ENCODE measurements around the gene NR2F1-AS1.
"Not testable (repeated sequence)": the region's sequence is repeated elsewhere in the genome, so short reads cannot be mapped to it uniquely, and the experiment has no call there.

NR2F1-AS1 gene

DNA sequence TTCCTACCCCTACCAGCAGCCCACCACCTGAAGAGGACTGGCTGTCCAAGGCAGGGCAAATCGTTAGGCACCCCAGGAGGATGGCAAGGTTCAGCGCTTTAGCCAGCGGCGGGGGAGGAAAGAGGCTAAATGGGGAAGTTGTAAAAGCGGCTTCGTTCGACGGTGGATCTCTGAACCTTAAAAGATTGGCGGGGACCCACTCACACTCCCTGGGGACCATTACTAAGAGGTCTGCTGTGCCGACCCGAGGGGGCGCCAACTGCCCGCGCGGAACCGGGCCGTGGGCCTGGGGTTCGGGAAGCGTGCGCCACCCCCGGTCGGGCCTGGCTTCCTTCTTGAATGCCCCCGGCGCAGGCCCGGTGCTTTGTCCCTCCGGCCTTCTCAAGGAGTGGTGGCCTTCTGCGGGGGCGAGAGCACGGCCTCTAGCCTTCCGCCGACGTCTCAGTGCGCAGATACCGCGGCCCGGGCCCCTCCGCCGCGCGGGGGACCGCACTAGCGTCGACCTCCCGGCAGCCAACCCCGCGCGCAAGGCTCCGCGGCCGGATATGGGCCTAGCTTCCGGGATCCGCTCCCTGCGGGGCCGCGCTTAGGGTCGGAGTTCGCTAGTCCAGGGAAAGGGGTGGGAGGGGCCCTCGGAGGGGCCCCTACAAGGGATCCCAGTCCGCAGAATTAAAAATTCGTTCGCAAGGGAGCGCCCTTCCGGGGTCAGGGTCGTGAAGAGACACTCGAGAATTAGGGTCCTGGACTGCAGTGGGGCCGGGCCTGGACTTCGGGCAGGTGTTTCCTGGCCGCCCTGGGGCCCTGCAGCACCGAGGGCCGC is 10.5 kb downstream of the NR2F1-AS1 start:
- DNase-seq (ENCODE audit: low spot score in 2 of 2) (no peak), ATAC-seq (ENCODE audit: low read depth) (peak; percentile 54)
- no peak overlapping the region for H3K4me3 Mint-ChIP-seq
- peaks cover 4% of the 10 kb centered on the region for H3K4me1 Mint-ChIP-seq
- H3K27me3 Mint-ChIP-seq, result peaks cover 29% of the 10 kb centered on the region
- H3K36me3 Mint-ChIP-seq, result no peaks in the 10 kb centered on the region
- peaks cover 2% of the 10 kb centered on the region for H3K9me3 Mint-ChIP-seq
- H3K27ac Mint-ChIP-seq, result no peak overlapping the region

DNA sequence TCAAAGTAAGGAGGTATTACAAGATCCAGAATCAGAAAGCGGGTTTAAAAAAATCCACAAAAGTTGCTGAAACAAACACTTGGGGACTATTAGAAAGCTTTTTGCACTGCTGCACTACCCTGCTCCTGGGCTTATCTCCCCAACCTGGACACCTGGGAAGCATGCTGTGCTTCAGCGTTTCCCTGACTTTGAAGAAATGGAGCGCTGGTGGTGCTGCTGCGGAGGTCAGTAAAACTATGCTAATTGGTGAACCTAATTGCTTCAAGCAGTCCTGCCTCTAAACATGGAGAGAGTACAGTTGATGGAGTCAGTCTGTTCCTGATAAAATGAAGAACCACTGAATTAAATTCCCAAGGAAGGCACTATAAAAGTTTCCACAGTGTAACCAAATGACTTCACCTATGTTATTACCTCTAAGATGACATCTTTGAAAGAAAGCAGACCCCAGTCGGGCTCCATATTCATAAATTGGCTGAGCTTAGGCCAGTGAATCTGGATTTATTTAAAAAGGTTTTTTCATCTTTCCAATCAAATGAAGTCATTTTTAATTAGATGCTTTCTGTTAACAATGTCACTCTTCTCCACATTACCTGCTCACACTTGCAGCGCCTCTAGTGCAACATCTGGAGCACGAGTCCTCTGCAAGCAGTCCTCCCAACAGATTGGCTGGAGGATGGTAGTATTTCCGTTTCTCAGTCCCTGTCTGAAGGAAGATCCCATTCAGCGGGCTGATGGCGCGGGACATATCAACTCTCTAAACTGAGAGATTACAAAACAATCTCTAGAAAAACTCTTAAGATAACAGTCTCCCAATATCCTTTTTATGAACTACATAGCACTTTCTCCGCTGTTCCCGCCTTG is 11.5 kb downstream of the NR2F1-AS1 start:
- Mint-ChIP-seq H3K4me1 (peaks cover 3% of the 10 kb centered on the region), H3K4me3 (no peak overlapping the region), H3K27ac (no peak overlapping the region), H3K9me3 (peaks cover 2% of the 10 kb centered on the region), H3K27me3 (peaks cover 29% of the 10 kb centered on the region), H3K36me3 (no peaks in the 10 kb centered on the region)
- DNase-seq (ENCODE audit: low spot score in 2 of 2) (no peak), ATAC-seq (ENCODE audit: low read depth) (no peak)

DNA sequence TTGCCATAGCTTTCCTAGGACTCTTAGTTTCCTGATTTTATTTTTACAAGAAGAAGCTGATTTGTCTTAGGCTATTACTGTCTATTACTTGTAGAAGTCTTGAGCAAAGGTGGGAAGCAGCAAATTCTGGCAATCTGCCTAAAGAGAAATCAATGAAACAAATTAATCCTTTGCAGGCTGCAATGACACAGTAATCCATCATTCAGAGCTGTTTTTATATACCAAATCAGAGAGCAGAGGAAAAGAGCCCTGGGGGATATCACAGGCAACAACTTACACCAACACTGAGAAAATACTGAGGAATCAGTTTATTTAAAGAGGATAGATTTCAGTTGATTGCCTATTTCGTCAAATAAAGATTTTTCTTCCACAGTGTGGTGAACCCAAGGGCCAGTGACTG is 13.6 kb downstream of the NR2F1-AS1 start:
- peaks cover 3% of the 10 kb centered on the region for H3K4me1 Mint-ChIP-seq
- H3K36me3 Mint-ChIP-seq, result no peaks in the 10 kb centered on the region
- no peak overlapping the region for H3K4me3 Mint-ChIP-seq
- ATAC-seq (ENCODE audit: low read depth) (no peak), DNase-seq (ENCODE audit: low spot score in 2 of 2) (no peak)
- H3K9me3 Mint-ChIP-seq, result peaks cover 2% of the 10 kb centered on the region
- peaks cover 22% of the 10 kb centered on the region for H3K27me3 Mint-ChIP-seq
- H3K27ac Mint-ChIP-seq, result no peak overlapping the region

DNA sequence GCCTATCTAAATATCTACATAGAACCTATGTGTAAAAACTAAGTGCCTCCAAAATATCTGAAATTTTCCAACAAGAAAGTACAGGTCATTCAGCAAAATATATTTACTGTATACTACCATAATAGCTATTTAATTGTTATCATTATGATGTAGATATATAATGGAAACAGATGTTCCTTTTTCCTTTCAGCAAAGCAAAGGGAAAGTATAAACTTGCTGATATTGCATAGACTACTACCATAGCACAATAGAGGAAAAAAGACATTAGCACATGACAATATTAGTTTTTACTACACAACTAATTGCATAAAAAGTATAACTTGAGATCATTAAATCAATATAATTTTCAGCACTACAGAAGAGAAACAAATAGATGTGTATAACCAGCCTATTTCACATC is 14.9 kb downstream of the NR2F1-AS1 start:
- ATAC-seq (ENCODE audit: low read depth) (no peak), DNase-seq (ENCODE audit: low spot score in 2 of 2) (no peak)
- Mint-ChIP-seq H3K9me3 (no peaks in the 10 kb centered on the region), H3K27ac (no peak overlapping the region), H3K36me3 (no peaks in the 10 kb centered on the region), H3K27me3 (peaks cover 15% of the 10 kb centered on the region), H3K4me1 (peaks cover 3% of the 10 kb centered on the region), H3K4me3 (no peak overlapping the region)

DNA sequence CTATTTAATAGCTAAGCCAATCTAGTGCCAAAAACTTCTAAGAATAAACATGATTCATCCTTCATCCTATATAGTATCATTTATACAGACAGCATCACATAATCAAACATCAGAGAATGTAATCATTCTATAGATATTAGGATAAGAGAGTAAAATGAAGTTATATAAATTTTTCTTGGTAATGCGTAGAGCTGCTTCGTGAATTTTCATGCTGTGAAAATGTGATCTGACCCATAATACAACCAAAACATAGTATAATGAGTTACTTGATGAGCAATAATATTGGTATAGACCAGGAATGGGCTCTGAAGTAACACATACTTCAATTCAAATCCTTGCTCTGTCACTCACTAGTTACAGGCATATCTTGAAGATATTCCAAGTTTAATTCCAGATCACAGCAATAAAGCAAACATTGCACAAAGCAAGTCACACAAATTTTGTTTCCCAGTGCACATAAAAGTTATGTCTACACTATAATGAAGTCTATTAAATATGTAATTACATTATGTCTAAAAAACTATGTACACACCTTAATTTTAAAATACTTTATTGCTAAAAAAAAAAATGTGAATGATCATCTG is 23.9 kb downstream of the NR2F1-AS1 start:
- no peak overlapping the region for H3K27ac Mint-ChIP-seq
- no peak overlapping the region for H3K4me3 Mint-ChIP-seq
- peaks cover 2% of the 10 kb centered on the region for H3K9me3 Mint-ChIP-seq
- H3K27me3 Mint-ChIP-seq, result peaks cover under 1% of the 10 kb centered on the region
- DNase-seq (ENCODE audit: low spot score in 2 of 2) (no peak), ATAC-seq (ENCODE audit: low read depth) (no peak)
- no peaks in the 10 kb centered on the region for H3K36me3 Mint-ChIP-seq
- H3K4me1 Mint-ChIP-seq, result no peaks in the 10 kb centered on the region

DNA sequence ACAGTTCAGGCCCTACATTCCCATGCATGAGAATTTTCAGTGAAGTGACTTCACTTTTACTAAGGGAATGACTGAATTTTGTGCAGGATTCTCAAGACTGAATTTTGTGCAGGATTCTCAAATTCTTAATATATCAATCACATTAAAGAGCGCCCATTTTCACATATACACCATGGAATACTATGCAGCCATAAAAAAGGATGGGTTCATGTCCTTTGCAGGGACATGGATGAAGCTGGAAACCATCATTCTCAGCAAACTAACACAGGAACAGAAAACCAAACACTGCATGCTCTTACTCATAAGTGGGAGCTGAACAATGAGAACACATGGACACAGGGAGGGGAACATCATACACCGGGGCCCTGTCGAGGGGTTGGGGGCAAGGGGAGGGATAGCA is 31.4 kb downstream of the NR2F1-AS1 start:
- not testable (repeated sequence) for H3K27ac Mint-ChIP-seq; DNase-seq (ENCODE audit: low spot score in 2 of 2); H3K9me3 Mint-ChIP-seq; H3K4me1 Mint-ChIP-seq; H3K4me3 Mint-ChIP-seq; H3K27me3 Mint-ChIP-seq; H3K36me3 Mint-ChIP-seq; ATAC-seq (ENCODE audit: low read depth)

DNA sequence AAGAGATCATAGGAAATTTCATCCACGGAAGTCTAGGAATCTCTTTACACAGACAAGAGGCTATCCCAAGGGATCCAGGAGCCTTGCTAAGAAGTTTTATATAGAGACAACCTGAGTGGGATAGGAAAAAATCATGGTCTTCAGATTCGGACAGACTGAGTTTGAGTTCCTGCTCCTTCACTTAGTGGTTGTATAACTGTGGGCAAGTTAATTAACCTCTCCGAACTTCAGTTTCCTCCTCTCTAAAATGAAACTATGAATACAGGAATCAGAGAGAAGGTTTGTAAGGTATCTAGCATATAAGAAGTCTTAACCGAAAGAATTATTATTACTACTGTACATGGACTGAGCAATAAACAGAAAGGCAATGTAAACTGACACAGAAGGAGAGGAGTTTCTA is 35.1 kb downstream of the NR2F1-AS1 start:
- Mint-ChIP-seq H3K36me3 (no peaks in the 10 kb centered on the region), H3K27me3 (peaks cover 5% of the 10 kb centered on the region), H3K27ac (no peak overlapping the region), H3K4me1 (no peaks in the 10 kb centered on the region), H3K4me3 (no peak overlapping the region), H3K9me3 (no peaks in the 10 kb centered on the region)
- ATAC-seq (ENCODE audit: low read depth) (no peak), DNase-seq (ENCODE audit: low spot score in 2 of 2) (no peak)

DNA sequence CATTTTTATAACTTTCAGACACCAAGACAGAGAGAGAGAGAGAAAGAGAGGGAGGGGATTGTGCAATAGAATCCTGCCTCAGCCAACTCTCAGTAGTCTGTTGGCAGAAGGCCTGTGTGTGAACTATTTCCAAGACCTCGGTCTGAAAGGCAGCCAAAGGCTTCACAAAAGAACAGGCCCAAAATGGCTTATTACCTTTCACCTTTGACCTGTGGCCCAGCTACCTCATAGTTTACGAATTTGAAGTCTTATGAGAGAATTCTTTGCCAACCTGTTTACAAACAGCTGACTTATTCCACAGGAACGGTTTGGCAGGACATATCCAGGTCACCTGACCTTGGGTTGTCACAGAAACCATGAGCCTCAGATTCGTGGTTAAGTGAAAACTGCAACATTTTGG is 48.6 kb downstream of the NR2F1-AS1 start:
- H3K4me3 Mint-ChIP-seq, result no peak overlapping the region
- no peaks in the 10 kb centered on the region for H3K27me3 Mint-ChIP-seq
- peaks cover 15% of the 10 kb centered on the region for H3K9me3 Mint-ChIP-seq
- H3K36me3 Mint-ChIP-seq, result no peaks in the 10 kb centered on the region
- no peaks in the 10 kb centered on the region for H3K4me1 Mint-ChIP-seq
- H3K27ac Mint-ChIP-seq, result no peak overlapping the region
- ATAC-seq (ENCODE audit: low read depth) (no peak), DNase-seq (ENCODE audit: low spot score in 2 of 2) (no peak)

DNA sequence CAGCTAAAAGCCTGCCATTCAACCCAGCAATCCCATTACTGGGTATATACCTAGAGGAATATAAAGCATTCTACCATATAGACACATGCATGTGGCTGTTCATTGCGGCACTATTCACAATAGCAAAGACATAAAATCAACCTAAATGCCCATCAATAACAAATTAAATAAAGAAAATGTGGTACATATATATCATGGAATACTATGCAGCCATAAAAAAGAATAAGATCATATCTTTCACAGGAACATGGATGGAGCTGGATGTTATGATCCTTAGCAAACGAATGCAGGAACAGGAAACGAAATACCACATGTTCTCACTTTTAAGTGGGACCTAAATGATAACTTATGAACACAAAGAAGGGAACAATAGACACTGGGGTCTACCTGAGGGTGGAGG is 59.2 kb downstream of the NR2F1-AS1 start:
- H3K36me3 Mint-ChIP-seq; H3K27me3 Mint-ChIP-seq; ATAC-seq (ENCODE audit: low read depth); DNase-seq (ENCODE audit: low spot score in 2 of 2); H3K4me1 Mint-ChIP-seq; H3K27ac Mint-ChIP-seq; H3K4me3 Mint-ChIP-seq: not testable (repeated sequence)
- peaks cover 13% of the 10 kb centered on the region for H3K9me3 Mint-ChIP-seq

DNA sequence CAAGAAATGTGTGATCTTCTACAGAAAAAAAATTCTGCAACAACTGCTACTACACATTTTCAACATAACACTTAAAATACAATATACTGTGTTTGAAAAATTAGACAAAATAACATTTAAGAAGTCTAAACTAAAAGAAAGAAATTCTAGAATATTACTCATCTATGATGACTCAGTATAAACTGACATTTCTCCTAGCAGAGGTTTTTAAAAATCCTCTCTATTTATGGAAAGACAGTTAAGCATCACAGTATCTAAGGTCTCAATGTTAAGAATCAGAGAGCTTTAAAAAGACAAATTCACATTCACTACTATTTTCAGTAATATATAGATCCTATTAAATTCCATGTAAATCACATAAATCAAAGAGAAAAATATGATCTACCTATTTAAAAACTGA is 61.3 kb downstream of the NR2F1-AS1 start:
- no peak for DNase-seq (ENCODE audit: low spot score in 2 of 2)
- peaks cover 2% of the 10 kb centered on the region for H3K27me3 Mint-ChIP-seq
- H3K27ac Mint-ChIP-seq, result no peak overlapping the region
- H3K4me3 Mint-ChIP-seq, result no peak overlapping the region
- no peak for ATAC-seq (ENCODE audit: low read depth)
- H3K36me3 Mint-ChIP-seq, result no peaks in the 10 kb centered on the region
- no peaks in the 10 kb centered on the region for H3K4me1 Mint-ChIP-seq
- peaks cover 2% of the 10 kb centered on the region for H3K9me3 Mint-ChIP-seq

DNA sequence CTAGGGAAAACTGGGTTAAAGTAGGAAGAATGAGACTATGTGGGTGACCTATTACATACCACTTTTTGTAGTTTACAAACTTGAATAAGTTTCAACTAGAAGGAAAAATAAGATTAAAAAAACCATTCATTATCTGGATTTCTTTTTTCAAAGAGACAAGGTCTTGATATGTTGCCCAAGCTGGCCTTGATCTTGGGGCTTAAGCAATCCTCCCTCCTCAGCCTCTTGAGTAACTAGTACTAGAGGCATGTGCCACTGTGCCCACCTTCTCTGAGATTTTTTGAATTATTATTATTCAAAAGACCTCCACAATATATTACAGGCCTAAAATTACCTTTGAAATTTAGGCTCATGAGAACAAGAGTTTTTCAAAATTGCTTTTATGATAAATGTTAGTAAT is 63.2 kb downstream of the NR2F1-AS1 start:
- H3K27ac Mint-ChIP-seq, result no peak overlapping the region
- DNase-seq (ENCODE audit: low spot score in 2 of 2), result no peak
- H3K27me3 Mint-ChIP-seq, result peaks cover 2% of the 10 kb centered on the region
- no peaks in the 10 kb centered on the region for H3K36me3 Mint-ChIP-seq
- no peaks in the 10 kb centered on the region for H3K4me1 Mint-ChIP-seq
- ATAC-seq (ENCODE audit: low read depth), result no peak
- peaks cover 1% of the 10 kb centered on the region for H3K9me3 Mint-ChIP-seq
- H3K4me3 Mint-ChIP-seq, result no peak overlapping the region

DNA sequence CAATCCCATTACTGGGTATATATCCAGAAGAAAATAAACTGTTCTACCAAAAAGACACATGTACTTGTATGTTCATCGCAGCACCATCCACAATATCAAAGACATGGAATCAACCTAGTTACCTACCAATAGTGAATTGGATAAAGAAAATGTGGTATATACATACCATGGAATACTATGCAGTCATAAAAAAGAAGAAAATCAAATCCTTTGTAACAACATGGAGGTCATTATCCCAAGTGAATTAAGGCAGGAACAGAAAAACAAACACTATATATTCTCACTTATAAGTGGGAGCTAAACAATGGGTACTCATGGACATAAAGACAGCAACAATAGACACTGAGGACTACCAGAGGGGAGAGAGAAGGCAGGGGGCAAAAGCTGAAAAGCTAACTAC is 67.7 kb downstream of the NR2F1-AS1 start:
- DNase-seq (ENCODE audit: low spot score in 2 of 2), result no peak
- Mint-ChIP-seq H3K9me3 (no peaks in the 10 kb centered on the region), H3K27me3 (no peaks in the 10 kb centered on the region), H3K36me3 (no peaks in the 10 kb centered on the region), H3K4me1 (no peaks in the 10 kb centered on the region), H3K4me3 (no peak overlapping the region), H3K27ac (no peak overlapping the region)
- ATAC-seq (ENCODE audit: low read depth), result no peak

DNA sequence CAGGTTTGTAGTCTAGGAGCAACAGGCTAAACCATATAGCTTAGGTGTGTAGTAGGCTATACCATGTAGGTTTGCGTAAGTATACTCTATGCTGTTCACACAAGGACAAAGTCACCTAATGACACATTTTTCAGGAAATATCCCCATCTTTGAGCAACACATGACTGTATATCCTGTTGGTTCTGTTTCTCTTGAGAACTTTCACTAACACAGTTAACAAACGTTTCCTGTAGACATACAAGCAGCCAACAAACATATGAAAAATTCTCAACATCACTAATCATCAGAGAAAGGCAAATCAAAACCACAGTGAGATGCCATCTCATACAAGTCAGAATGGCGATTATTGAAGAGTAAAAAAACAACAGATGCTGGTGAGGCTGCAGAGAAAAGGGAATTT is 68.2 kb downstream of the NR2F1-AS1 start:
- no peaks in the 10 kb centered on the region for H3K9me3 Mint-ChIP-seq
- no peaks in the 10 kb centered on the region for H3K36me3 Mint-ChIP-seq
- no peaks in the 10 kb centered on the region for H3K4me1 Mint-ChIP-seq
- no peaks in the 10 kb centered on the region for H3K27me3 Mint-ChIP-seq
- no peak for ATAC-seq (ENCODE audit: low read depth)
- DNase-seq (ENCODE audit: low spot score in 2 of 2), result no peak
- H3K27ac Mint-ChIP-seq, result no peak overlapping the region
- no peak overlapping the region for H3K4me3 Mint-ChIP-seq

DNA sequence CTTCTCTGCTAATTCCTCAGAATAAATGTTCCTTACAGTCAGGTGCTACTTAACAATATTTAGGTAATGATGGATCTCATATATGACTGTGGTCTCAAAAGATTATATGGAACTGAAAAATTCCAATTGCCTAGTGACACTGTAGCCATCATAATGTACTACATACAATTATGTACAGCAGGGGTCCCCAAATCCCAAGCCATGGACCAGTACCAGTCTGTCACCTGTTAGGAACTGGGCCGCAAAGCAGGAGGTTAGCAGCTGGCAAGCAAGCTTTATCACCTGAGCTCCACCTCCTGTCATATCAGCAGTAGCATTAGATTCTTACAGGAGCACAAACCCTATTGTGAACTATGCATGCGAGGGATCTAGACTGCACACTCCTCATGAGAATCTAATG is 69.6 kb downstream of the NR2F1-AS1 start:
- H3K9me3 Mint-ChIP-seq, result no peaks in the 10 kb centered on the region
- DNase-seq (ENCODE audit: low spot score in 2 of 2) (no peak), ATAC-seq (ENCODE audit: low read depth) (no peak)
- H3K27ac Mint-ChIP-seq, result no peak overlapping the region
- H3K4me1 Mint-ChIP-seq, result no peaks in the 10 kb centered on the region
- H3K27me3 Mint-ChIP-seq, result no peaks in the 10 kb centered on the region
- H3K4me3 Mint-ChIP-seq, result no peak overlapping the region
- no peaks in the 10 kb centered on the region for H3K36me3 Mint-ChIP-seq

Measured in memory B cell (primary cell).